GM12892 (cell line): ENCODE results near the gene PLEKHG5.

Experiments used
- DNase-seq: peaks from one replicate; pipeline ENCODE4 v3.0.0; 2011; ENCODE audit not compliant: insufficient read length
- FAIRE-seq: peaks from 2 replicates; lab custom pipeline; 2011; peaks lifted over from hg19 to GRCh38; lab: Jason Lieb, UNC
- POLR2A ChIP-seq: IDR thresholded peaks from 2 replicates; pipeline ENCODE4 v1.6.1; 2011; ENCODE audit warnings: low read depth, low read length, control low read depth
- POLR2AphosphoS5 ChIP-seq: IDR thresholded peaks from 2 replicates; pipeline ENCODE4 v1.6.1; 2011; ENCODE audit warnings: low read depth, low read length, control low read depth
- TAF1 ChIP-seq: IDR thresholded peaks from 2 replicates; pipeline ENCODE4 v1.6.1; 2011; ENCODE audit warnings: low read depth, mild to moderate bottlenecking, control low read depth, low read length, borderline replicate concordance

Gene PLEKHG5

GRCh38 chr1:6509220-6509918 lies 17.9 kb upstream of the PLEKHG5 start:
- TF ChIP-seq POLR2AphosphoS5: no peak
- TF ChIP-seq TAF1: no peak
- no peak for TF ChIP-seq POLR2A
- FAIRE-seq (no peak), DNase-seq (no peak)

- FAIRE-seq (no peak), DNase-seq (no peak)
- TF ChIP-seq TAF1 (no peak), POLR2A (no peak), POLR2AphosphoS5 (no peak)
Measured at GRCh38 chr1:6508816-6509189, 17.3 kb upstream of the PLEKHG5 start.

- no peak for FAIRE-seq
- TF ChIP-seq POLR2AphosphoS5 (no peak), POLR2A (no peak), TAF1 (no peak)
- no peak for DNase-seq
Measured at GRCh38 chr1:6508154-6508815, 16.8 kb upstream of the PLEKHG5 start.

- no peak for FAIRE-seq
- DNase-seq: no peak
- TF ChIP-seq POLR2AphosphoS5: no peak
- no peak for TF ChIP-seq POLR2A
- TF ChIP-seq TAF1: no peak
Measured at GRCh38 chr1:6507461-6507911, 16.0 kb upstream of the PLEKHG5 start.

GRCh38 chr1:6507037-6507428 lies 15.6 kb upstream of the PLEKHG5 start:
- no peak for TF ChIP-seq POLR2AphosphoS5
- no peak for TF ChIP-seq POLR2A
- TF ChIP-seq TAF1: no peak
- no peak for FAIRE-seq
- no peak for DNase-seq

- TF ChIP-seq POLR2AphosphoS5 (no peak), TAF1 (no peak), POLR2A (no peak)
- no peak for FAIRE-seq
Measured at GRCh38 chr1:6506210-6507036, 15.0 kb upstream of the PLEKHG5 start.

GRCh38 chr1:6505367-6506209 lies 14.1 kb upstream of the PLEKHG5 start:
- TF ChIP-seq POLR2AphosphoS5 (no peak), TAF1 (no peak), POLR2A (no peak)
- no peak for DNase-seq
- no peak for FAIRE-seq

More at GRCh38 chr1:6506210-6507036, 15.0 kb upstream of the PLEKHG5 start:
- no peak for DNase-seq

GRCh38 chr1:6504887-6505286 lies 13.4 kb upstream of the PLEKHG5 start:
- FAIRE-seq: no peak
- TF ChIP-seq POLR2AphosphoS5 (no peak), POLR2A (no peak), TAF1 (no peak)
- DNase-seq: no peak

- TF ChIP-seq POLR2AphosphoS5 (no peak), TAF1 (no peak), POLR2A (no peak)
- FAIRE-seq: no peak
- DNase-seq: no peak
Measured at GRCh38 chr1:6503884-6504602, 12.6 kb upstream of the PLEKHG5 start.

- FAIRE-seq (no peak), DNase-seq (no peak)
- no peak for TF ChIP-seq POLR2A
- TF ChIP-seq TAF1: no peak
- no peak for TF ChIP-seq POLR2AphosphoS5
Measured at GRCh38 chr1:6502000-6502891, 10.8 kb upstream of the PLEKHG5 start.
